Fibroblast of lung (primary cell): ENCODE data around the gene AKR1C2. TPM values are rescaled to one million over a fixed set of nuclear protein-coding genes. Genes with fewer than 3 reads are reported as not detected.
A peak's percentile ranks its signal among the peaks of the same experiment; 100 is the strongest.
"Not testable (repeated sequence)": the region's sequence is repeated elsewhere in the genome, so short reads cannot be mapped to it uniquely, and the experiment has no call there.

Experiments
- DNase-seq, 2 donors: peaks; one replicate each; pipeline versions ENCODE4 v3.0.0 to v3.0.0-alpha.2; 2010; ENCODE audit warnings: low read depth in 2 of 2
- H2AFZ ChIP-seq: 2 replicates; pipeline ENCODE4 v1.5.1; 2012; ENCODE audit warnings: low read length, control low read depth, inconsistent platforms
- H3K27ac ChIP-seq: 2 replicates; pipeline ENCODE4 v1.5.1; 2011; ENCODE audit warnings: low read length, control low read depth; ENCODE audit not compliant: insufficient read depth
- H3K27me3 ChIP-seq: 2 replicates; pipeline ENCODE4 v1.5.1; 2011; ENCODE audit warnings: mild to moderate bottlenecking, low read length; ENCODE audit not compliant: control insufficient read depth, insufficient read depth
- H3K36me3 ChIP-seq: 2 replicates; pipeline ENCODE4 v1.5.1; 2011; ENCODE audit warnings: low read length; ENCODE audit not compliant: control insufficient read depth, insufficient read depth
- H3K4me1 ChIP-seq: 2 replicates; pipeline ENCODE4 v1.5.1; 2011; ENCODE audit warnings: low read length; ENCODE audit not compliant: control insufficient read depth, insufficient read depth; ENCODE audit errors: extremely low read depth
- H3K4me2 ChIP-seq: 2 replicates; pipeline ENCODE4 v1.5.1; 2011; ENCODE audit warnings: low read length, control low read depth; ENCODE audit not compliant: insufficient read depth; ENCODE audit errors: extremely low read depth
- H3K4me3 ChIP-seq, 4 experiments: fragments of 200-600 bp in 1 of 4; sonication (generic) in 1 of 4; replicated peaks in 1 of 4; 2 replicates each; pipeline ENCODE4 v1.5.1; 2011 to 2016; ENCODE audit warnings: low read length in 4 of 4, low read depth in 3 of 4, mild to moderate bottlenecking in 3 of 4, control low read depth in 2 of 4, inconsistent platforms in 1 of 4, mixed read lengths in 1 of 4; ENCODE audit not compliant: insufficient read depth in 1 of 4; ENCODE audit errors: control extremely low read depth in 1 of 4
- H3K79me2 ChIP-seq: 2 replicates; pipeline ENCODE4 v1.5.1; 2012; ENCODE audit warnings: mild to moderate bottlenecking, low read length, inconsistent platforms; ENCODE audit not compliant: control insufficient read depth, insufficient read depth
- H3K9ac ChIP-seq: 2 replicates; pipeline ENCODE4 v1.5.1; 2011; ENCODE audit warnings: mild to moderate bottlenecking, low read length, control low read depth; ENCODE audit not compliant: insufficient read depth
- H3K9me3 ChIP-seq: 2 replicates; pipeline ENCODE4 v1.5.1; 2012; ENCODE audit warnings: low read depth, low read length; ENCODE audit not compliant: control insufficient read depth, insufficient read depth
- H4K20me1 ChIP-seq: 2 replicates; pipeline ENCODE4 v1.5.1; 2011; ENCODE audit warnings: low read length; ENCODE audit not compliant: control insufficient read depth, insufficient read depth; ENCODE audit errors: extremely low read depth
- EZH2 ChIP-seq: IDR thresholded peaks from 2 replicates; pipeline ENCODE4 v1.5.1; 2012; ENCODE audit warnings: low read length, control low read depth, mild to moderate bottlenecking; ENCODE audit errors: missing control alignments
- polyA plus RNA-seq, 2 donors: library from polyadenylated mRNA; depleted of rRNA in 1 of 2; stranded (reverse) in 1 of 2; unstranded in 1 of 2; fragments of >200 nt; gene quantifications; 2 replicates each; pipeline ENCODE4 v1.2.1, GENCODE V29; 2011 to 2012; ENCODE audit warnings: missing spikeins in 1 of 2
- total RNA-seq: library from RNA; depleted of rRNA; stranded (reverse); fragments of >200 nt; gene quantifications from 2 replicates; pipeline ENCODE4 v1.2.1, GENCODE V29; 2014
- TF ChIP-seq, protein P1 (sequence below), 2 donors: IDR thresholded peaks in 1 of 2; conservative IDR thresholded peaks in 1 of 2; 1 replicate in 1 of 2; 2 replicates in 1 of 2; pipeline ENCODE4 v1.5.1; 2011 to 2012; ENCODE audit warnings: low read length in 2 of 2, control low read depth in 1 of 2, inconsistent platforms in 1 of 2, low read depth in 1 of 2, mild to moderate bottlenecking in 1 of 2

AKR1C2 gene
- total and polyA plus RNA-seq, 2 donors (not counting 1 experiment from before 2014, with no cell fraction given) = 10.6 to 14.6 TPM

GRCh38 chr10:5018671-5019277, 15.1 kb upstream of the AKR1C2 start:
- H3K27ac ChIP-seq, H3K4me2 ChIP-seq, H2AFZ ChIP-seq, H3K4me3 ChIP-seq, H3K9ac ChIP-seq, H3K79me2 ChIP-seq, H3K27me3 ChIP-seq, H3K4me1 ChIP-seq, H3K9me3 ChIP-seq, H3K36me3 ChIP-seq, H4K20me1 ChIP-seq: not testable (repeated sequence)
- DNase-seq = peak; percentile 63 to 83
- TF ChIP-seq, protein P1, sequence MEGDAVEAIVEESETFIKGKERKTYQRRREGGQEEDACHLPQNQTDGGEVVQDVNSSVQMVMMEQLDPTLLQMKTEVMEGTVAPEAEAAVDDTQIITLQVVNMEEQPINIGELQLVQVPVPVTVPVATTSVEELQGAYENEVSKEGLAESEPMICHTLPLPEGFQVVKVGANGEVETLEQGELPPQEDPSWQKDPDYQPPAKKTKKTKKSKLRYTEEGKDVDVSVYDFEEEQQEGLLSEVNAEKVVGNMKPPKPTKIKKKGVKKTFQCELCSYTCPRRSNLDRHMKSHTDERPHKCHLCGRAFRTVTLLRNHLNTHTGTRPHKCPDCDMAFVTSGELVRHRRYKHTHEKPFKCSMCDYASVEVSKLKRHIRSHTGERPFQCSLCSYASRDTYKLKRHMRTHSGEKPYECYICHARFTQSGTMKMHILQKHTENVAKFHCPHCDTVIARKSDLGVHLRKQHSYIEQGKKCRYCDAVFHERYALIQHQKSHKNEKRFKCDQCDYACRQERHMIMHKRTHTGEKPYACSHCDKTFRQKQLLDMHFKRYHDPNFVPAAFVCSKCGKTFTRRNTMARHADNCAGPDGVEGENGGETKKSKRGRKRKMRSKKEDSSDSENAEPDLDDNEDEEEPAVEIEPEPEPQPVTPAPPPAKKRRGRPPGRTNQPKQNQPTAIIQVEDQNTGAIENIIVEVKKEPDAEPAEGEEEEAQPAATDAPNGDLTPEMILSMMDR (conservative IDR thresholded peaks at IDR 0.05 in 1 of 2, IDR thresholded peaks at IDR 0.05 in 1 of 2; ENCODE audit: low read depth in 1 of 2, low read length in 2 of 2) = peak; percentile 29 to 37

DNA sequence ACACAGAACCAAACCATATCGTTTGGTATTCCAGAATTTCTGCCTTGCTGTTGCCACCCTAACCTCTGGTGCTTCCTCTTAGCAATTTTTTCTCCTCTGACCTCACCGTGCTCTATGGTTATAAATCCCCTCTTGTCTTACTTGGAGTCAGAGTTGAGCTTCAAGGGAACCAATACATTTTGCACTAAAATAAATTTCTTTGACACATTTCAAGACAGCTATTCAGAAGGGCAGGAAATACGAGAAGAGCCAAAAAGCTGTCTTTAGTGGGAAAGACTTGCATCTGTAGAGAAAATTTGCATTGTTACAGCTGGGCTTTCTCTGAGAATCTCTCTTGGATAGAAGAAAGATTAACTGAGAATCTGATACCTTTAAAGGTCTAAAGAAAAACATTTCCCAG, 14.5 kb upstream of the AKR1C2 start:
- H3K4me1 ChIP-seq = peaks cover 5% of the 10 kb centered on the region
- H3K27ac ChIP-seq = no peak overlapping the region
- no peaks in the 10 kb centered on the region for H3K36me3 ChIP-seq
- no peaks in the 10 kb centered on the region for H3K9me3 ChIP-seq
- no peaks in the 10 kb centered on the region for H3K79me2 ChIP-seq
- no peak overlapping the region for H3K9ac ChIP-seq
- no peaks in the 10 kb centered on the region for H4K20me1 ChIP-seq
- no peak overlapping the region for H2AFZ ChIP-seq
- H3K27me3 ChIP-seq = no peaks in the 10 kb centered on the region
- peak in 1 of 2 donors; percentile 75 for DNase-seq
- H3K4me3 ChIP-seq = no peak overlapping the region
- H3K4me2 ChIP-seq = no peak overlapping the region
- TF ChIP-seq EZH2 = no peak
- TF ChIP-seq, protein P1 (conservative IDR thresholded peaks at IDR 0.05 in 1 of 2, IDR thresholded peaks at IDR 0.05 in 1 of 2; ENCODE audit: low read depth in 1 of 2, low read length in 2 of 2) = no peak

DNA sequence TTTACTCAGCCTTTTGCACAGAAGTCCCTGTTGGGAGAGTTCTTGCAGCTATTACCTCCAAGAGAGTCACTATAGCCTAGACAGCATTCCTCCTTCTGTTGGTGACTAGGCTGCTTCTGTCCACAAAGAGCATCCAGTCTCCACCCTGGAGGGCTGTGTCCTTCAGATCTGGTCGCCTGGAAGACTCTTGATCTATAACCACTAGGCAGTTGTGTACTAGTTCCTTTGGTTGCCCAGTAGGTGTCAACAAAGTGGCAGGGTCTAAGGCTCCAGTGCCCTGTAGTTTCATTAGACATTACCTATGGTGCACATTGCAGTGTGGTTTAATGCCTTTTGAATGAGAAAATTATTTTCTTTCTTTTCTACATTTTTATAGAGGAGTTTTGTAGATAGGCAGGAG, 11.3 kb upstream of the AKR1C2 start:
- Histone ChIP-seq H3K9ac (no peak overlapping the region), H3K4me2 (no peak overlapping the region), H4K20me1 (no peaks in the 10 kb centered on the region), H2AFZ (no peak overlapping the region), H3K36me3 (no peaks in the 10 kb centered on the region), H3K79me2 (no peaks in the 10 kb centered on the region), H3K27ac (no peak overlapping the region), H3K27me3 (no peaks in the 10 kb centered on the region), H3K4me3 (no peak overlapping the region), H3K4me1 (peaks cover 5% of the 10 kb centered on the region), H3K9me3 (no peaks in the 10 kb centered on the region)
- no peak for TF ChIP-seq EZH2
- TF ChIP-seq, protein P1 (conservative IDR thresholded peaks at IDR 0.05 in 1 of 2, IDR thresholded peaks at IDR 0.05 in 1 of 2; ENCODE audit: low read depth in 1 of 2, low read length in 2 of 2) = no peak
- DNase-seq = no peak

GRCh38 chr10:5014200-5014910, 10.7 kb upstream of the AKR1C2 start:
- not testable (repeated sequence) for H3K36me3 ChIP-seq, H4K20me1 ChIP-seq, H3K4me1 ChIP-seq, DNase-seq, H3K27ac ChIP-seq, H3K79me2 ChIP-seq, H3K9ac ChIP-seq, H3K4me2 ChIP-seq, H3K9me3 ChIP-seq, H3K4me3 ChIP-seq, H2AFZ ChIP-seq, H3K27me3 ChIP-seq
